NCI-H187 (cell line): ENCODE data around the gene SRI.
"Not testable (repeated sequence)": the region's sequence is repeated elsewhere in the genome, so short reads cannot be mapped to it uniquely, and the experiment has no call there.

ENCODE experiments used
- DNase-seq, 2 experiments: peaks; one replicate each; lab custom pipeline; 2025; lab: John Stamatoyannopoulos, UW

SRI gene, protein sequence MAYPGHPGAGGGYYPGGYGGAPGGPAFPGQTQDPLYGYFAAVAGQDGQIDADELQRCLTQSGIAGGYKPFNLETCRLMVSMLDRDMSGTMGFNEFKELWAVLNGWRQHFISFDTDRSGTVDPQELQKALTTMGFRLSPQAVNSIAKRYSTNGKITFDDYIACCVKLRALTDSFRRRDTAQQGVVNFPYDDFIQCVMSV

DNA sequence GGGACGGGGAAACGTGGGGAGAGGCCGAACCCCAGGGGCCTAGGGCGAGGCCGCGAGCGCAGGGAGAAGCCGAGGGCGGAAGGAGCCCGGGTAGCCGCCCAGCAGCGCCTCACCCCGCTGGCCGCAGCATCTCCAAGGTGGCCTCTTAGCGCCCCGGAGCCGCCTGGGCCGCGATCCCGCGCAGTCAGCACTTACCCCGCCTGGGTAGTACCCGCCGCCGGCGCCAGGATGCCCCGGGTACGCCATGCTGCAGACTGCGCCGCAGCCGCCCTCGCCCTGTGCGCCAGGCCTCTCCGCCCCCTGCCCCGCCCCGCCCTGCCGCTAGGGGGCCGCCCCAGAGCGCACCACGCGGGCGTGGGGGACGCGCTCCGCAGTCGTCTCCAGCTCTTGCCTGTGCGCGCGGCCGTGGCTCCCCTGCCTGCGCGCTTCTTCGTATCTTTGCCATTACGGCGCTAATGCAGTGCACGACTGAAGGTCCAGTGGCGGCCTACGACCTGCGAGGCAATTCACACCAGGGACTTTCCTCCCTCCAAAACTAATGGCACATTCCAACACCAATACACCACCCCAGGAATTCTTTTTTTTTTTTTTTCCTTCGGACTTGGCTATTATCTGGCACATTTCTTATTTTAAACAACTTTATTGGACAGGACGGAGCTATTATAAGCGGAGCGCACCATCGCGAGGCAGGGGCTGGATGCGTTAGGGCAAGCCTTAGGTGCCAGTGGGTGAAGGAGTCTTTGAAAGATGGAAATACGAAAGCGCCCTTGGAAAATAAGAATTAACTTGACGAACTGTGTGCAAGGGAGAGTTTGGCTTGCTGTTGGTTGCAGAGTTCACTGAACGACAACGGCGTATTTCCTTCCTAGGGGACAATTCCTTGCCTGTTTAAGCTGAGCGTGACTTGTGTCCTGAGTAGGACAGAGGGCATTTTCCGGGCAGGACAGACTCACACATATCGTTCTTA, at the start of gene SRI:
SRI (minus strand) TSS at position 258 of the 967 bp plus-strand sequence; CDS start at position 246, 12 bp downstream.
- DNase-seq: peak; percentile 58 to 75

DNA sequence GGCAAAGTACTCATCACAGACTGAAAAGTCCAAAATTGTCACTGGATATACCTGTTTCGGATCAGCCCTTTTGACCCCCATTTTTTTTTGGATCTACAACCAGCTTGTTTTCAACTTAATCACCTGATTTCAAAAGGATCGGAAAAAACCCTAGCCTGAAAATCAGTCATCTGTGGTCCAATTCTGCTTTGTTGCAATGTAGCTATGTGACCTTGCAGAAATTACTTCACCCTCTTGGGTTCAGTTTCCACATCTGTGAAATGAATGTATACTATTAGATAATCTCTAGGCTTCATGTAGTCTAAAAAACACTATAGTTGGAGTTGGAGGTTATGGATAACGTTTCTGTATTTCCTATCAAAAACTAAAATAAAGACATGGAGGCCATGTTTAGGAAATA, 49.7 kb upstream of the SRI start:
- no peak for DNase-seq

DNA sequence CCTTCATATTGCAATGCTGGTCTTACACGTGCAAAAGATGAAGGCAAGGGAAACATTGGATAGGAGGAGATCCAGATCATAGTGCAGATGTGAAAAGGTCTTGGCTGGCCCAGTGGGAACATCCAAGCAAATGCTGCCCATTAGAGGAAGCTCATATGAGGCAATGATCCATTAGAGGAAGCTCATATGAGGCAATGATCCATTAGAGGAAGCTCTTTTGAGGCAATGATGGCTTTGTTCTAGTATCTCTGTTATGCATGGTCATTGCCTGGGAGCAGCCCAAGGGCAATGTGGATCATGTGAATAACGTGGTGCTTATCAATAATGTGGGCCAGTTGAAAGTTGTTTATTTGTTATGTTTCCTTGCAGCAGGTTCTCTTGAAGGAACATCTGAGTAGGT, 49.0 kb upstream of the SRI start:
- DNase-seq: no peak

DNA sequence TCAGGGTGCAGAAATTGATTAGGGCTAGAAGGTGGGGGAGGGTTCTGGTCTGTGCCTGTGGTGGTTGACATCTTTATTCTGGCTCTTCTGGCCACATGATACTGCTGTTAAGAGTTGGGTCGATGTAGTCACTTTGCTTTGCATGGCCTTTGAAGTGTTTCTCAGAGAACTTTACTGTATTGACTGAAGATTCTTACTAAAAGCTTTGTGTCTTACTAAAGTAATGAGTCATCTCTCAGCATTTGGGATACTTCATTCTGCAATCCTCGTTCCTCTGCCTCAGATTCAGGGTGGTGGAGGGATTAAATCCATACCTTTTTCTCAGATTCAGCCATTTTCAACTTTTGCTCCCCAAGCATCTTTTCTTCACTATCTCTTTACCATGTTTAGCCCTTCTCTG, 48.2 kb upstream of the SRI start:
- DNase-seq: no peak

DNA sequence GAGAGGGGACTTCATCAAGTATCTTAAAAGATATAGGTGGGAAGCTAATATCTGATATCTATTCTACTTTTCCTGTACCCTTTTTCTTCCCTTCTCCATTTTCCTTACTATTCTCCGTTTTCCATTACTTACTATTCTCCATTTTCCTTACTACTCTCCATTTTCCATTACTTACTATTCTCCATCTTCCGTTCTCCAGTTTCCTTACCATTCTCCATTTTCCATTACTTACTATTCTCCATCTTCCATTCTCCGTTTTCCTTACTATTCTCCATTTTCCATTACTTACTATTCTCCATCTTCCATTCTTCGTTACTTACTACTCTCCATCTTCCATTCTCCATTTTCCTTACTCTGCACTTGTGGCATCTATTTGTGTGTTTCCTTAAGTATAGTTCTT, 47.6 kb upstream of the SRI start:
- DNase-seq: no peak

DNA sequence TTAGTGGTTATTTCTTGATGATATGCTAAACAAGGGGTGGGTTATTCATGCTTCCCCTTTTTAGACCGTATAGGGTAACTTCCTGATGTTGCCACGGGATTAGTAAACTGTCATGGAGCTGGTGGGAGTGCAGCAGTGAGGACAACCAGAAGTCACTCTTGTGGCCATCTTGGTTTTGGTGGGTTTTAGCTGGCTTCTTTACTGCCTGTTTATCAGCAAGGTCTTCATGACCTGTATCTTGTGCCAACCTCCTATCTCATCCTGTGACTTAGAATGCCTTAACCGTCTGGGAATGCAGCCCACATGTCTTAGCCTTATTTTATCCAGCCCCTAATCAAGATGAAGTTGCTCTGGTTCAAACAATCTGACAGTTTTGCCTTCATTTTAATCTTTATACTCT, 45.1 kb upstream of the SRI start:
- DNase-seq: not testable (repeated sequence)

DNA sequence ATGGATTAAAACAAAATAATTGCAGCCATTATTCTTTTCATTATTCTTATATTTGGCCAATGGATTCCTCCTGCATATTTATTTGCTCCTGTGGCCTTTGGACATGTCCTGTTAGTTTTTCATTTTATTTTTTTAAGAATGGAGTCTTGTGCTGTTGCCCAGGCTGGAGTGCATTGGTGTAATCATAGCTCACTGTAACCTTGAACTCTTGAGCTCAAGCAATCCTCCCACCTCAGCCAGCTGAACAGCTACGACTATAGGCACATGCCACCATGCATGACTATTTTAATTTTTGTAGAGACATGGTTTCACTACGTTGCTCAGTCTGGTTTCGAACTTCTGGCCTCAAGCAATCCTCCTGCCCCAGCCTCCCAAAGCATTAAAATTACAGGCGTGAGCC, 42.7 kb upstream of the SRI start:
- no peak for DNase-seq

DNA sequence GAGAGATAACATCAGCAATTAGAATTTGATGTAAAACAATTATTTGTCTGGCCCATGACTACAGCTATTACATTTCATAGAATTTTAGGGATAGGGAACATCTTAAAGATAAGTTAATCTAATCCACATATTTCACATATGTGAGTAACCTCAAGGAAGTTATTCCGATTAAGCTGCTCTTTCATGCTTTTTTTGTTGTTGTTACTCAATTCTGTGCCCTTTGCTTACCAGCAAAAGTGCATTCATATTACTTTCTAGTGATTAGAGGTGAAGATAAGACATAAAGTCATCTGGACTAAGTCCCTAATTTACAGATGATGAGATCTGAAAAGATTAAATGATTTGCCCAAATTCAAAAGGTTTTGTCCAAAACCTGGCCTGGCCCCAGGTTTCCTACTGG, 40.9 kb upstream of the SRI start:
- no peak for DNase-seq

DNA sequence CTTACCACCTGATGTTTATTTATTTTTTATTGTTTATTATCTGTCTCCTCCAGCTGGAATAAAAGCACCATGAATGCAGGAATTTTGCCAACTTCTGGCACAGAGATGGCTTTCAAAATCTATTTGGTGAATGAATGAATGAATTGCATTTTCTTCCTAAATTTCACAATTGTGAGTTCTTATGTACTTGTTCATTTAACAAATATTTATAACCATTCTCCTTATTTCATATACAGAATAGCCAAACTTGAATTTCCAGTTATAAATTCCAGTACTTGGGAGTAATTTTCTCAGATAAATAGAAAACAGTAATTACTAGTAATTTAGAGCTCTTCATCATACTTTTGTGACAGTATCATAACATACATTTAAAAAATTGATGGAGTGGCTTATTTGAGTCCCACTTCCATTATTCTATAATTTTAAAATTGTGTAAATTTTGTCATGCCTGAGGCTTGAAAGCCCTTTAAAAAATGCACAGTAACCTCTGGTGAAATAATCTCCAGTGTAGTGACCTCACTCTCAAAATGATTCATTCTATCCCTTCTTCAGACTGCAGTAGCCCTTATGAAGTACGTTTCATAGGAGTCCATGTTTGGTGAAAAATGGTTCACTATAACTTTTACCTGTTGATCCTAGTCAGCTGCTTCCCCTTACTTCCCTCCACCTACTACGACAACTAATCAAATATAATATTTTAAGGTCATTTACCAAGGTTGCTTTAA, 40.0 kb upstream of the SRI start:
- DNase-seq: no peak

DNA sequence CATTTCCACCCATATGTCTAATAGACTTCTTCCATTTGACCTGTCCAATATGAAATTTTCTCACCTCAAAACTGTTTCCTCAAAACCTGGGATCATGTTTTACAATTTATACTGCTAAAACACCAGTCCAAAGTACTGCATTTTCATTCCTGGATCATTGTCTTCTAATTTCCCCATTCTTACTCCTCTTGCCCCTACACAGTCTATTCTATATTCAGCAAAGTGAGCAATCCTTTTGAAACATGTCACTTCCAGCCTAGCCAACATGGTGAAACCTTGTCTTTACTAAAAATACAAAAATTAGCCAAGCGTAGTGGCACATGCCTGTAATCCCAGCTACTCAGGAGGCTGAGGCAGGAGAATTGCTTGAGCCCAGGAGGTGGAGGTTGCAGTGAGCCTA, 38.5 kb upstream of the SRI start:
- not testable (repeated sequence) for DNase-seq

DNA sequence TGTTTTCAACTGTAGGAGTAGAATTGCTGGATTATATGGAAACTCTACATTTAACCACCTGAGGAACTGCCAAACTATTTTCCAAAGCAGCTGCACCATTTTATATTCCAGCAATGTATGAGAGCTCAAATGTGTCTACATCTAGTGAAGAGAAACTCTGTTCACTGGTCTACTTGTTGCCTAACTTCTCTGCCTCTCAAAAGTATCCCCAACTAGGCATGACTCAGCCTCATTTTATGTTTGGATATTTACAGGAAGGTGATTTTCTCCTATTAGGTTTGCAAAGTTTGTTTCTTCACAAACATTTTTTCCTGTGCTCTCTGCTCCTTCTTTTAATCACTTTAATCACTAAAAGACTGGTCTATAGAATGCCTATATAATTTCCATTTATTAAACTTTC, 37.1 kb upstream of the SRI start:
- no peak for DNase-seq

DNA sequence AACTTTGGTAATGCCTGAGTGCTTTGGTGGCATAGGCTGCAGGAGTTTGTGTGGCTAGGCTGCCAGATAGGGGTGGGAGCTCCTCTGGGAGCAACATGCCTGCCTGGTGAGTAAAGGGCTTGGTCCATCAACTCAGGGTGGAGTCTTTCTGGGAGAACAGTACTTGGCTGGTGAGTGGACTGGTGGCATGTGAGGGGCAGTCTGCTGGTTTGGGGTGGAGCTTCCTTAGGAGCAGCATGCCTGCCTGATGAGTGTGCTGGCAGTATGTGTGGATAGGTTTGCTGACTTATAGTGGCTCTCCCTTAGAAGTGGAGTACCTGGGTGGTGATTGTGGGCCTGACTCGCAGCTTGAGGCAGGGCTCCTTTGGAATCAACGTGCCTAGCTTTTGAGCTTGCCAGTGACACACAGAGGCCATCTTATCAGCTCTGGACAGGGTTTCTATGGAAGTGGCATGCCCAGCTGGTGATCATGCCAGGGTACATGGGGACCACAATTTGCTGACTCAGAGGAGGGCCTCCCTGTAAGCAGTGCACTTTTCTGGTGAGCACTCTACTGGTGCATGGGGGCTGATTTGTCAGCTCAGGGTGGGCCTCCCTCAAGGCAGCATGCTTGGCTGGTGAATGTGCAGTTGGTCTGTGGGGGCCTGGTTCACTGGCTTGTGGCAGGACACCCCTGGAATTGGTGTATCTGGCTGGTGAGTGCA, 35.0 kb upstream of the SRI start:
- no peak for DNase-seq

DNA sequence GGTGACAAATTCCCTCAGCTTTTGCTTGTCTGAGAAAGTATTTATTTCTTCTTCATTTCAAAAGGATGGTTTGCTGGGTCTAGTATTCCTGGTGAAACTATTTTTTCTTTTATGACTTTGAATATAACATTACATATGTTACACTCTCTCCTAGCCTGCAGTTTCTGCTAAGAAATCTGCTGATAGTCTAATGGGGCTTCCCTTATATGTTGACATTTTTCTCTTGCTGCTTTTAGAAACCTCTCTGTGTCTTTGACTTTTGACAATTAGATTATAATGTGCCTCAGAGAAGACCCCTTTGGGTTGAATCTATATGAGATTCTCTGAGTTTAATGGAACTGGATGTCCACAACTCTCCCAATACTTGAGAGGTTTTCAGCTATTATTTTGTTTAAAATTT, 33.8 kb upstream of the SRI start:
- no peak for DNase-seq

DNA sequence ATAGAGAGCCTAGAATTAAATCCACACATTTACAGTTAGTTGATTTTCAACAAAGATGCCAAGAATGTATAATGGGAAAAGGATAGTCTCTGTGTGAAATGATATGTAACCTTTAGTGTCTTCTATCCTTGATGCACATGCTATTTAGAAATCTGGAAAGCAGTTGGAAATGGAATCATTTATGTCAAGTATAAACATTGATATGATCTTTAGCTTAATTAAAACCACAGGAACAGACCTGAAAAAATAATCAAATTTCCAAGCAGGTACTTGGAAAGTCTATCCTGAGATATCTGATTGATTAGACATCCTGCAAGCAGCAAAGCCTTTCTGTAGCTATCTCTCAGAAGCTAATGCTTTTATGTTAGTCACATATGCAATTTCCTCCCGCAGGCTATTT, 24.4 kb upstream of the SRI start:
- no peak for DNase-seq

DNA sequence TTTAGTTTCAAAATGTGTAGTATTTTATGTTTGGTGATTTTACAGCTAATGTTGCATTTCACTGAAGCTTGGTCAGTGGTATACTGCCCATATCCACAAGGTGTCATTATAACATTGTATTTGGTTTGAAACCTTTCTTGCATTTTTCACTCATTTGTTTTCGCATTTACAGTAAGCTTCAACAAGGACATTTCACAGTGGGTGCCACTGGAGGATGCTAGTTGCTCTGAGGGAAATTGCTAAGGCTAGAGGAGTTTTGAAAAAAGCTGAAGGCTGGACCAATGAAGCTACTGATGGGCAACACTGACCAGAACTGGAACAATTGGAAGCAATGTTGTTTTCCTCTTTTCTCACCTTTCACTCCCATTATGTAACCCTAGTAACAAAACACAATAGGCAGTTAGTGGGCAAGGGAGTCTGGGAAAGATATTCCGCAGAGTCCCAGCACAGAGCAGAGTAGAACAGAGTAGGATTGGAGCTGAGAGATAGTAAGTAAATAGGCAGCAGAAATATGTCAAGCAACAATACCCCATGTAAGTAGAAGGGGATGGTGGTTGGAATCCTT, 23.6 kb upstream of the SRI start:
- DNase-seq: no peak

DNA sequence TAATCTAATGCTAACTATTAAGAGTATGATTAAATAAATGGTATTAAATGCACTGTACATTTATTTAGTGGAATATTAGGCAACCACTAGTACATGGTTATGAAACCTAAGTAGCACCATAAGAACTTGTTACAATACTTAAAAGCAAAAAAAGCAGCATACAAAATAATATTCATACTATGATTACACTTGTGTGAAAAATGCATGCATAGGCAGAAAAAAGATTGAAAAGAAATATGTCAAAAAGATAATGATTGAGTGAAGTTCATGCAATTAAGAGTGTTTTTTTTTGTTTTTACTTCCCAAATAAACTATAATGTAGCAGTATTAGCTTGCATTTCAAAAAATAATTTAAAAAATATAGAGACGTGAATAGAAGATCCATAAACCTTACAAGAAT, 20.0 kb upstream of the SRI start:
- DNase-seq: no peak

DNA sequence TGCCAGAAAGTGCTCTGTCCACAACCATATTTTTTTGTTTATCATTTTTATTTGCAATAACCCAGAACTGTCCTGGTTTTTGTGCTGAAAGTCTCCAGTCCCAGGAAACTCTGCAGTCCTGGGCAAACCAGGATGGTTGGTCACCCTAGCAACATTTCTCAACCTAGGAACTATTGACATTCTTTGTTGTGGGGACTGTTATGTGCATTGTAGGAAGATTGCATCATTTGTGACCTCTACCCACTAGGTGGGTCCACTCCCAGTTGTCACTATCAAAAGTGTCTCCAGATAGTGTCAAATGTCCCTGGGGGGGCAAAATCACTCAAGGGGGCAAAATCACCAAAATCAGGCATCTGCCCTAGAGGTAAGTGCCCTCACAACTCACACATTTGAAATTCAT, 14.0 kb upstream of the SRI start:
- DNase-seq: no peak

DNA sequence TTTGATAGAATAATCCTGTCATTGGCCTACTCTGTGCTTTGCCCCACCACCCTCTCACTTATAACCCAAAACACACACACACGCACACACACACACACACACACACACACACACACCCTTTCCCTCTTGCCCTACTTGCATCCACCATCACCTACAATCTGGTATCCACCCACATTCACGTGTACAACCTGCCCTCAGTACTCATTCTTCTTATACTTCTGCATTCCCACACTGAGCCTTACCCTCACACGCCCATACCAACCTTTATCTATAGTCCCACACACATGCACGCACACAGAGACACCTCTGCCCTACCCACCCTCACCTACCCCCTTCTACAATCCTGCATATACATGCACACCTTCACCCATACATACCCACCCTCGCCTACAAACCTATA, 10.8 kb upstream of the SRI start:
- DNase-seq: no peak

DNA sequence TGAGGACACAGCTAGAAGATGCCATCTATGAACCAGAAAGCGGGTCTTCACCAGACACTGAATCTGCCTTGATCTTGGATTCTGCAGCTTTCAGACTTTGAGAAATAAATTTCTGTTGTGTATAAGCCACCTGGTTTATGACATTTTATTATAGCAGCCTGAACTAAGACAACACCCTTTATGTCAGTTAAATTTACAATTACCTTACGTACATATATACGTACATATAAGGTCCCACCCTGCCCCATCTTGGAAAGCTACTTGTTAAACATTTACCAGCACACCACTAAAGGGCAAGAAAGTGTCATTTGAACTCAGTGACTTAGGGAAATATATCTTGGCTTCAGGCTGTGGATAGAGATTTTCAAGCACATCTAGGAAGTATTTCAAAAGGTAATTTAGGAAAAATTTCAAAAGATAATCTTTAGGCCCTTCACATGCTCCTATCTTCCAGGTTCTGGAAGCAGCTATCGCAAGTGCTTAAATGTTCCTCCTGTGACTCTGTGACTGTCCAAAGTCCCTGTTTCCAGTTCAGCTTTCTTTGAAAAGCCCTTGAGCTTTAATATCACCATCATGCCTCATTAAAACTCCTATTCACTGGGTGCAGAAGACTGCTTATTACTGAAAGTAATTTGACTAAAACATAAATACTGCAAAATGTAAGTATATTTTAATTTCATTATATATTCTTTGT, 9.6 kb upstream of the SRI start:
- no peak for DNase-seq

DNA sequence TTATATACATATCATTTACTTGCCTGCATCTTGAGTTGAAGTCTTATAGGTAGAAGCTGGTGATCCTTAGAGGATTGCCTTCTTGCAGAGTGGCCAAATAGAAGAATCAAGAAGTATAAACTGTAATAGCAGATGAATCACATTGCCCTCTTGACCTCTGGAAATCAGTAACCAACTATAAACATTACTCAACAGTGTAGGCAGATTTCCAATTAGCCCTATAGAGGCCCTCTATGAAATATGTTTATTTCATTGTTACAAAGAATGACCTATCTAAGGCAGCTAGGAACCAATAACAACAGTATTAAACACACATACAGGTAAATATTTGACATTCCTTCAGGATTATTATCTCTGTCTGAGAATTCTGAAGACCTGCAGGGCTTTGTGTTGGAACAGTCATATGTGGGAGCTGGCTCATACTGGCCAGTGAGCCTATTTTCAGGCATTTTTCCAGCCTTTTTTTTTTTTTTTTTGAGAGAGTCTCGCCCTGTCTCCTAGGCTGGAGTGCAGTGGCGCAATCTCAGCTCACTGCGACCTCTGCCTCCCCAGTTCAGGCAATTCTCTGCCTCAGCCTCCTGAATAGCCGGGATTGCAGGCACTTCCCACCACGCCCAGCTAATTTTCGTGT, 7.2 kb upstream of the SRI start:
- DNase-seq: no peak

DNA sequence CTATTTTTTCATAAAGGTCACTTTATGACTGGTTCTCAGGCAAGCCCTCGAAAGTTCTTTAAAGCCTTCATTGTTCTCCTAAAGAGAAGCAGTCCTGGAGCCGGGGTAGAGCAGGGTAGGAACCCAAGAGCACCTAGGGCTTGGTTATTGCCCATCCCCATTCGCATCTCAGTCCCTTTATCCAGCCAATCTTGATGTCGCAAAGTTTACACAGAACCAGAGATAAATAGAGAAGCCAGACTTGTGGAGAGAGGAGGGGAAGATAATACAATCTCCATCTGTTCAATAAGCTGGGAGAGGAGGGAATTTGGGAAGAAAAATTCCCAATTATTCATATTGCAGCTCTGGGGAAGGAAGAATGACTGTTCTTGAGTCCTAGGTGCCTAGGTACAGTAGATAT, 6.4 kb upstream of the SRI start:
- no peak for DNase-seq
